Caki2 (cell line): ENCODE measurements around the gene TMEM132D. TPM values are rescaled to one million over a fixed set of nuclear protein-coding genes. Genes with fewer than 3 reads are reported as not detected.

Experiments used
- DNase-seq: peaks from one replicate; pipeline ENCODE4 v3.0.0-alpha.2; 2015; ENCODE audit warnings: low read depth
- in situ Hi-C: cut with HindIII; loops from 2 replicates; pipeline ENCODE4 v1.10.0; 2016; ENCODE audit warnings: low sequenced_read_pairs, low pct_unique_long_range_greater_than_20kb, mixed read lengths
- total RNA-seq: library from RNA; depleted of rRNA; stranded (reverse); fragments of >200 nt; shearing (Covaris generic); gene quantifications from 2 replicates; pipeline ENCODE4 v1.2.3, GENCODE V29; 2014; ENCODE audit warnings: low replicate concordance

Gene TMEM132D
- total RNA-seq, 1 experiment from 2014 or later: not detected

DNA sequence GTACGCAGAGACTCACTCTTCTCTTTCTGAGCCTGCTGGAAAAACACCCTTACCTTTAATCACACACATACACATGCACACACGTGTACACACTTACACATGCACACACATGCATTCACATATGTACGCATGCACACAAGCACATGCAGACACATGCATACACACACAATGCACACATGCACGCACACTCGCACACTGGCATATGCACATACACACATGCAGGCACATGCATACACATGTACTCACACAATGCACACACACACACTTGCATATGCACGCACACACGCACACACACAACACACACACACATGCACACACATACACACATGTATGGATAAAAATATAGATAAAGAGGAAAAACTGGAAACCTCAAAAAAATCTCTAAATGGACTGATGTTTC lies 801.6 kb downstream of the TMEM132D start:
- DNase-seq: no peak
- in situ Hi-C loops: no loop called here

DNA sequence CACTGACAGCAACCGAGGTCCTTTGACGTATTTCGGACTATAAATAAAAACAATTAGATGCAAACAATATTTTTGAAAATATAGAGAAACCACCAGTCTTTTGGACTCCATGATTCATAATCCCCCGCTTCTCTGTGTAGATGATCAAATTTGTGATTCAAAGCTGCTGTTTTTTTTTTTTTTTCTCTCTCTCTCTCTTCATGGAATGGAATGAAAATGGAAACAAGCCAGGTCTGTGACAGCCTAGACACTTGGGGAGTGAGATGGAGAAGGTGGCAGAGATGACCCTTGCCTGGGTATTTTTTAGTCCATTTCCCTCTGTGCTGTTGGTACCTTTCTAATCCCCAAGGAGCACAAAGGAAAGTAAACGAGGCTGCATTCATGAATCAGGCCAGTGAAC lies 802.0 kb downstream of the TMEM132D start:
- no peak for DNase-seq
- in situ Hi-C loops: no loop called here

DNA sequence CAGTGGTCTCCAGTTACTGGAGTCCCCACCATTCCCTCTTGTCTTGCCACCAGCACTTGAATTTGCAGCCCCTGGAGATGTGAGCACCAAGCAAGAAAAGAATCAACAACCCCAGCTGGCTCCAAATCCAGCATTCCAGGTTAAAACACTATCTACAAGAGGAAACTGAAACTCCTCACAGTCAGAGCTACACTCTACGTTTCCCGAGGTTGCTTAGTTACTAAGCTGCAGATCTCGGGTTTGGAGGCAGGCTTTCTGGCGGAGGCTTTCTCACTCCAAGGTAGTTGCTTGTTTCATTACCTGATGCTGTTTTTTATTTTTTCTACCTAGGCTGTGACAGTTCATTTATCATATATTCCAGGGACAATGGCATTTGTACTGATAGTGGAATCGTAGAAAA lies 802.4 kb downstream of the TMEM132D start:
- no peak for DNase-seq

DNA sequence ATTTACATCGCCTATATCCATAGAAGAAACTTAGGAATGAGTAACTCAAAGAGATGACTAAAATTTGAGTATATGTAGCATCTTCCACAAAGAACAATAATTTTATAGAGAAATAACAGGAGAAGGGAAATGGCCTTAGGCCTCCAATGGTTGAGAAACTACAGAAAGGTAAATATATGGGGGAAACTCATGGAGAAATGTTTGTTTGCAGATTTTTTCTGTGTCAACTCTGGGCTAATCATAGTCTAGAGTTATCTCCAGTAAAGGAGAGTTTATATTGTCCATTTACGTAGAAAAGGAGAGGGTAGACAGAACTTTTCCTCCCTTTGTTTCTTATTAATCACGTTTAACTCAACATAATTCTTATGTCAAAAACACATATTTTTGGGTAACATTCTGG lies 806.4 kb downstream of the TMEM132D start:
- in situ Hi-C loops: no loop called here
- DNase-seq: no peak

More for the DNA sequence above, 802.4 kb downstream of the TMEM132D start:
- in situ Hi-C loops: no loop called here

DNA sequence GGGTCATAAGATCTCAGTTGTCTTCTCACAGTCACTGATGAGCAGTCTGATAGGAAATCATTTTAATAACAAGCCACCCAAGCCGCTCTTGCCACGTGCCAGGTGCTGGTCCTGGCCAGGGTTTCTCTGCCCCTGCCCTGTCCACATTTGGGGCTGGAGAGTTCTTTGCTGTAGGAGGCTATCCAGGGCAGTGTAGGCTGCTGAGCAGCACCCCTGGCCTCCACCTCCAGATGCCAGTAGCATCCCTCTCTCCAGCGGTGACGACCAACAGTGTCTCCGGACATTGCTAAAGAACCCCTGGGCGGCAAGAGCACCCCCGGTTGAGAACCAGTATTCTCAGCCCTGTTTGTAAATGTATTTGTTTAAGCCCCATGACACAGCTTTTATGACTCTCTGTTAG lies 806.9 kb downstream of the TMEM132D start:
- DNase-seq: no peak
- in situ Hi-C loops: no loop called here

DNA sequence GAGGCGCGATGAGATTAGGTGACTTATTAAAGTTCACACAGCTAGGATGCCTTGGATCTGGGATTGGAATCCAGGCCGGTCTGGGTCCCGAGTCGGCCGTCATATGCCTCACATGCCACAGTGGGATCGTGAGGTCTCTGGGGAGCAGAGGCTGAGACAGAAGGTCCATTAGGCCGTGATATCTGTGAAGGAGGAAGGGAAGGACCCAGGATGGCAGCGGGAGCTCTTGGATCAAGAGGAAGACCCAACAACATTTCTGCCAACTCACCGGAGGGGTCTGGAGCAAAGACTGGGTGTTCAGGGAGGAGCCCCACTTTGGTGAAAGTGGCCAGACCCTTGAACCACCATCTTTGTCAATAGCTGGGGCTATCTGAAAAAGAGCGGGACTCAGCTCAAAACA lies 807.6 kb downstream of the TMEM132D start:
- in situ Hi-C loops: no loop called here
- DNase-seq: no peak

DNA sequence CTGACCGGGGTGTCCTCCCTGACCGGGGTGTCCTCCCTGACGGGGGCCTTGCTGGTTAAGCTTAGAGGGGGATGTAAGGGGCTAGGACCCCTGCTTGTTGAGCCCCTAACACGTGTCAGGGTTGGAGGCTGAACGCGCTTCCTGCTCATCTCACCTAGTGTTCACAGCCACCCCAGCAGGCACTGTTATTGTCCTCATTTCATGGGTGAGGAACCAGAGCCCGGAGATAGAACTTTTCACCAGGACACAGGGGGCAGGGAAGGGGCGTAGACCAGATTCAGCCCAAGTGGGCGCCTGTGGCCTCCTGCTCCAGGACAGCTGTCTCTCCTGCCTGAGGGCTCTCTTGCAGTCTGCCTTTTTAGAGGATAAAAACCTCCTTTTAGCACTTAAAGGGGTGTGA lies 814.2 kb downstream of the TMEM132D start:
- DNase-seq: no peak
- in situ Hi-C loops: no loop called here

DNA sequence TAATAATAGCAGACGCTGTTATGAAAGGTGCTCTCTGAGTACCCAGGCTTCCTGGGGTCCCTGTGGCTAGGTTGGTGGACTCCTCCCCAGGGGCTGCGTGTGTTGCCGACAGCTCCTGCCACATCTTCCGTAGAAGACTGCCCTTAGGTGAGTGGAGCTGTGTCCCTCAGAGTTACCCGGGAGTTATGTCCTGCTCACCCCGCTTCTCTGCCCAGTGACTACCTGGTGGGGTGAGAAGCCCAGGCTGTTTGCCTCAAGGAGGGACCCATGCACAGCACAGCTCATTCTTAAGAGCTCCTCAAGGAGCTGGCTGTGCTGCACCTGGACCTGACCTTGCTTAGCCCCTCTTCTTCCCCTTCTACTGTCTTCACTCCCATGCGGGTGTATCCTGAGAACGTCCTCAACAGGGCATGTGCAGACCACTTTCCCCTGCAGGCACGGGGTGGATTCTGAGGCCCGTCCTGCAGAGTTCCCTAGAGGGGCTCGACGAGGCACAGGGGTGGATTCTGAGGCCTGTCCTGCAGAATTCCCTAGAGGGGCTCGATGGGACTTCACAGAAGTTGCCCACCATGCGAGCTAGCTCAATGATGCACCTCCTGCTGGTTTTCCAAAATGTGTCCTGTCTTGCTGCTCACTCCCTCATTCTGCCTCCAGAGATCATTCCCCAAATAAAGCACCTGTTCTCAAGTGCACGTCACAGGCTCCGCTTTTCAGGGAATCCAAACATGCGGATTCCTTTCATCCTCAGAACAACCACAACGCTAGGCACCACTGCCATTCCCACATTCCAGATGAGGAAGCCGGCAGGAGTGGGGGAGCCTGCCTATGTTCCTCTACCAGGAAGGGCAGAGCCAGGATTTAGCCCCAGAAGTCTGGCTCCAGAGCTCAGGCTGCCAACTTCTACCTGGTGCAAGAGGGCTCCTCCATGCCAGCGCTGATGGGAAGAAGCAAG lies 818.7 kb downstream of the TMEM132D start:
- in situ Hi-C loops: no loop called here
- no peak for DNase-seq

DNA sequence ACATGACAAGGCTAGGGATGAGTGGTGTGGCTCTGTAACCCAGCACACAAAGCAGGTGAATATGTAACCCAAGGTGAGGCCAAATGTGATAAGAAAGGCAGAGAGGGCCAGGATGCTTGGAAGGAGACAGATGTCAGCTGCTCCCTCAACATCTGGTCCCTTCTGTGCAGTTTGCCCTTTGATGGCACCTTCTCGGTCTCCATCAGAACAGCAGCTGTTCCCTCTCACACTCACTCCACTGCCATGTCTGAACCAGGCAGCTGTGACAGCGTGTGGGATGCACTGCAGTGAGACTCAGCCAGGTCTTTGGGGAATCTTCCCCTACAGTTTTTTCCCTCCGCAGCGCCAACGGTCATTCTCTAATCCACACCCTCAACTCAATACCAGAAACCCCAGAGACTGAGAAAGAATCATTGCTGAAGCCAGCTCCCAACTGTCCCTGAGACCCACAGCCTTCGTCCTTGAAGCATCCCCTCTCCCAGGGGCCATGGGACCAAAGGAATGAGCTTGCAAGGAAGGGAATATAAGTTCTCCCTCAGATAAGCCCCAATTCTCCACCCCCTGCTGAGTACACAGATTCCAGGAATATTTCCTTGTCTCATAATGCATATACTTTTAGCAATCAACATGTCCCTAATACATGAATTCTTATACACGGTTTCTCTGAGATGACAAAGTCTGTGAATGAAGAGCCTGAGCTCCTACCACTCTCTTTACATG lies 820.5 kb downstream of the TMEM132D start:
- in situ Hi-C loops: no loop called here

DNA sequence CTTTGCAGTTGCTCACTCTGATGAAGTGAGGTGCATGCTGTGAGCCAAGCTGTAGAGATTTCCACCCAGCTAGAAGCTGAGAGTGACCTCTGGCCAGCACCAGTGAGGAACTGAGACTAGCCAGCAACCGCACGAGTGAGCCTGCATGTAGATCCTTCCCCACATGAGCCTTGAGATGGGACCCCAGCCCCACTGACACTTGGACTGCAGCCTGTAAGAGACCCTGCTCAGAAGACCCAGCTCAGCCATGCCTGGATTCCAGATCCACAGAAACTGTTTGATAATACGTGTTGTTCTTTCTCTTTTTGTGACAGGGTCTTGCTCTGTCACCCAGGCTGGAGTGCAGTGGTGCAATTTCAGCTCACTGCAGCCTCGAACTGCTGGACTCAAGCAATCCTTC lies 821.4 kb downstream of the TMEM132D start:
- DNase-seq: no peak
- in situ Hi-C loops: no loop called here

More for the DNA sequence above, 820.5 kb downstream of the TMEM132D start:
- no peak for DNase-seq

DNA sequence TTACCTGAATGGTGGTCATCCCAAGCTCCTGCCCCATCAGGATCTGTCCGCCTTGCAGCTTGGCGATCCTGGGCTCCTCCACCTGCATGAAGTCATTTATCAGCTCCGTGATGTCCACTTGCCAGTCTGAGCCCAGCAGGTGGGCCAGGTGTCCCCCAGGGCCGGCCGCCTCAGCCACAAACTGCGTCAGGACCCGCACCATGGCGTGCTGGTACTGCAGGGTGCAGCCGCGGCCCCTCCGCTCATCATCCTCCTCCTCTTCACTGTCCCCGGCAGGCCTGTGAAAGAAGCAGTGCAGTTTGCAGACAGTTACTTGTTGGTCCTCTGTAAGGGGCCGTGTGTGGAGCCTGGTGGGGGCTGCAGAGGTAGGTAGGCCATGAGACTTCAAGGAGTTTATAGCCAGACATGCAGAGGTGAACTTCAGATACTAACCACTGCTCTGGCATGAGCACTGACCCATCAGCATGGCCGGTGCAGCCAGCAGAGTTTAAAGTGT lies 822.0 kb downstream of the TMEM132D start:
- no peak for DNase-seq
- in situ Hi-C loops: no loop called here

DNA sequence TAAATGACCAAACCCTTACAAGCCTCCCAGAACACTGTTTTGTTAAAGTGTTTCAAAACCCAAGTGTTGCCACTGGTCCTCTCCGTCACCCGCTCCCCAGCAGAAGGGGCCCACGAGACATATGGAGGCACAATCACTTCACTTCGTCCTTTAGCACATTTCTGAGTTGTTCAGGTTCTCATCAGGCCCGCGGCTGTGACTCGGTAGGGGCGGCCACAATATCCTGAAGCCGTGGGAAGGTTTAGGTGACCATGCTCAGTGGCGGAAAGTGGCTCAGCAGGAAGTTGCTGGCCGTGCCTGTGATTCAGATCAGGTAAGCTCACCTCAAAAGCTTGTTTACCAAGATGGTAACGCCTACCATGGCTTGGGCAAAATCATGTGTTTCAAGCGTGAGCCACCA lies 823.0 kb downstream of the TMEM132D start:
- in situ Hi-C loops: no loop called here
- DNase-seq: no peak

DNA sequence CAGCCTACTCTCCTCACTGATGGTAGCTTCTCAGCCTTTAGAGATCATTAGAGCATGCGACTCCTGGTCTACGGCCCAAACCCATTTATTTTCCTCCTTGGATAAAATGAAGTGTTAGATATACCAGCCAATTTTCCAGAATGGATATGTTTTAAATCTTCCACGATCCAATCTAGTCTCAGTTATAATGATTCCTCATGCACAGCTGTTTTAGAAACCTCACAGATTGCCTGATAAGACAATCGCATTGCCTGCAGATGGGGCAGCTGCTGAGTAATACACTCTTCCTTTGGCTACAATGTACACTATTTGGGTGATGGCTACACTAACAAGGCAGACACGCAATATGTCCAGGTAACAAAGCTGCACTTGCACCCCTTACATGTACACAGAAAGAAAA lies 823.4 kb downstream of the TMEM132D start:
- in situ Hi-C loops: no loop called here
- DNase-seq: no peak

DNA sequence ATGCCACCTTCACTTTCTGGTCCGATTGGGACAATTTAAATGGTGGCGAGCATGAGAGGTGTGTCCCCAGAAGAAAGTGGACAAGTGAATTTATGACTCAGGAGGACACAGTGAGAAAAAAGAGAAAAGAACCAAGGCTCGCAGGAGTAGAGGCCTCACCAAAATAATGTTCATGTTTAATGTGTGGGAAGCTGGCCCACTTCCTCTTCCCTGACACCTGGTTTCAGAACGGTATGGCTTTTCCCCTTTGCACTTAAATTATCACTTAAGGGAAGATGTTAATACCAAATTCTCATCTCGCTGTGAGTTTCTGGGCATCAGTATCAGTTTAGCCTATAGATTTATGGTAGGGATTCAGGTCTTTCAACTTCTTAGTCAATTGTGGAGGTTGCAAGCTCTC lies 824.1 kb downstream of the TMEM132D start:
- no peak for DNase-seq
- in situ Hi-C loops: no loop called here

DNA sequence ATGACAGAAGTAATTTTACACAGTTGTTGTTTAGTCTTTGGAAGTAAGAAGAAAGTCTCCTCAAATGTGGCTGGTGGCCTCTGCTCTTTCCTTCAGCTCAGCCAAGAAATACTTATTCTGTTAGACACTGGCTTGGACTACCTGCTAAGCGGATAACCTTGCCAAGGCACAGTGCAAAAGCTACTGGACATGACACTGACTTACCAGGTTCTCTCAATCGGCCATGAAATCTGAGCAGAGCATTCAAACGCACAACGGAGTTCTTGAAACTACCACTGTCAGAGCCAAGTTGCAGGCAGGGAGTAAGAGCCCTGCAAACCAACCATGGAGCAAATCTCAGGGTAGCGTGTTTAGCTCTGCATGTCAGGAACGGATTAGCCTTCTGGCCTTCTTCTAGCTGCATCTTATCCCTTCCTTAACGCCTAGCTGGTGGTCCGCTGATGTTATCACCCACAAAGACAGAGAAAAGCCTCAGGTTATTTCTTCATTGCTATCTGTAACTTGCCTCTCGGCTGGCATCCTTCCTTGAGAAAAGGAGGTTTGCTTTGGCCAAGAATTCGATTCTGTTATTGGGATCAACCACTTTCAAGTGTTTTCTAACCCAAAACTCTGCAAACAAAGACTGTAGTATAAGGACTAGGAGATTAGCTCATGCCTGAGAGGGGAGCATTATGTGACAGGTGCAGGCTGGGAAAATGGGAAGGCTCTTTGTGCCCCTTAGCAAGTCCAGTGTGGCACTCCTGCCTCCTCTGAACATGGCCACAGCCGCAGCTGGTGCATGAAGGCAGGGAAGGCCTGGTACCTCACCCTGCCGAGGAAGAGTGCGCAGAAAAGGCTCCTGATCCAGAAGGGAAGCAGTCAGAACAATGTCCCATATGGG lies 827.1 kb downstream of the TMEM132D start:
- in situ Hi-C loops: no loop called here
- no peak for DNase-seq

DNA sequence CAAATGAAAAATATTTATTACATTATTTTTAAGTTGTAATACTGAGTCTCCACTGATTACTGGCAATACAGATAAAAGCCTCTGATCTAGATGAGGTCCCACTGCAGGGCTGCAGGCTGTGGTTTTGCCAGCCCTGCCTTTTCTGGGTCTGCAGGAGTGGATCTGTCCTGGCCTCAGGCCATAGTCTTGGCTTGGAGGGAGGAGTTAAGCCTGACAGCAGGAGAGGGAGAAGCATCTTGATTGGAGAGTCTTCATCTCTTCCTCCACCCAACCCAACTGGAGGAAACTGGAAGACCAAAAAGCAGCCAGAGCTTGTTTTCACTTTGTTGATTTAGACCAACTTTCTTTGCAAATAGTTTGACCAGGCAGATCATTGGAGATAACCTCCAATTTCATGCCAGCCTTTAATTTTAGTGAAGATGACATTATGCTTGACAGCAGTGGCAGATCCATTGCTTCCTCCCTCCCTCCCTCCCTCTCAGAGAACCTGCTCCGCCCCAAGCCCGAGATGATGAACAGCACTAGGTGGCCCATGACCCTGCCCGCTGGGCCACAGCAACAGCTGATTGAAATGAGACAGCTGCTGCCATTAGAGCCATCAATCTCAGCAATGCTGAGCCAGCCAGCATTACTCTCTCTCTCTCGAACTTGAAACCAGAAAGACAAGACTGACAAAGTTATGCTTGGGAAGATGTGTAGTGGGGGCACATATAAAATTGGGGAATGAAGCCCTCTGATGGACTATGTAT lies 828.2 kb downstream of the TMEM132D start:
- no peak for DNase-seq
- in situ Hi-C loops: no loop called here

DNA sequence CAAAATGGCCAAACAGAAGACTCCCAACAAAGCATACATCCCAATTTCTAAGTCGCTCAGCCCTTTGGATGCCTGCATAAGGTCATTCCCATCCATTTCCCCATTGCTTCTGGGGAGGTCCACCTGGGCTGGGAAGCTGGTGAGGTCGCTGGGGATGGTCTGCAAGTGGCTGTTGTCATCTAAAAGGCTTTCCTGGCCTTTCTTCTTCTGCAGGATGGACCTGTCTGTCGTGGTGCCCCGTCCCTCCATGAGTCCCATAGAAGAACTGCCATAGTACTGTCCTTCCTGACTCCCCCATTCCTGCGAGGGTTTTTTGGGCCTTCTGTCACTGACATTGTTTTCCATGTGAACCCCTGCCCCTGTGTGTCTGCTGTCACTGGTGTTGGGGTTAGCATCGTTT lies 829.4 kb downstream of the TMEM132D start:
- no peak for DNase-seq
- in situ Hi-C loops: no loop called here
